Mesenteric fat pad (tissue), 1 donor: Measurements from ENCODE around the gene COPS4. TPM values are rescaled to one million over a fixed set of nuclear protein-coding genes. Genes with fewer than 3 reads are reported as not detected.

ENCODE experiments used
- DNase-seq: peaks from one replicate; pipeline ENCODE4 v3.0.0-alpha.2; 2020; ENCODE audit warnings: low spot score
- total RNA-seq: library from RNA; stranded (reverse); fragmentation: NEBNext Ultra II Directional; extraction: Animal tissue kit (Norgen Biotek cat#: 25700); gene quantifications from one replicate; pipeline ENCODE4 v1.2.1, GENCODE V29; 2021
- donor health status: DM: yes; HTN: yes; CAD: no.

The COPS4 gene
- total RNA-seq, 1 donor from 2014 or later: 31.3 TPM

GRCh38 chr4:83115656-83116285, 80.8 kb downstream of the COPS4 start:
- DNase-seq: no peak

GRCh38 chr4:83118869-83119268, 83.9 kb downstream of the COPS4 start:
- DNase-seq: no peak

- DNase-seq: no peak
These were observed 86.3 kb downstream of the COPS4 start for GRCh38 chr4:83121246-83121645.

GRCh38 chr4:83124111-83124780, 89.3 kb downstream of the COPS4 start:
- no peak for DNase-seq

Other genes with a start within 250 kb of the COPS4 start
- gene SCD5, start 236.4 kb upstream of the COPS4 start, total RNA-seq: 4.7 TPM
- gene SEC31A, start 144.0 kb upstream of the COPS4 start, total RNA-seq: 244 TPM
- 2.0 TPM for gene THAP9, start 134.4 kb upstream of the COPS4 start, total RNA-seq
- 8.1 TPM for gene LIN54, start 24.4 kb upstream of the COPS4 start, total RNA-seq
- 9.5 TPM for gene PLAC8, start 79.5 kb downstream of the COPS4 start, total RNA-seq
- 10.3 TPM for gene COQ2, start 249.6 kb downstream of the COPS4 start, total RNA-seq